AG08395 (cell line): ENCODE measurements around the gene RNF175.

ENCODE experiments used
- DNase-seq: peaks from one replicate; pipeline ENCODE4 v3.0.0; 2012; ENCODE audit warnings: mixed read lengths, low spot score

The RNF175 gene

DNA sequence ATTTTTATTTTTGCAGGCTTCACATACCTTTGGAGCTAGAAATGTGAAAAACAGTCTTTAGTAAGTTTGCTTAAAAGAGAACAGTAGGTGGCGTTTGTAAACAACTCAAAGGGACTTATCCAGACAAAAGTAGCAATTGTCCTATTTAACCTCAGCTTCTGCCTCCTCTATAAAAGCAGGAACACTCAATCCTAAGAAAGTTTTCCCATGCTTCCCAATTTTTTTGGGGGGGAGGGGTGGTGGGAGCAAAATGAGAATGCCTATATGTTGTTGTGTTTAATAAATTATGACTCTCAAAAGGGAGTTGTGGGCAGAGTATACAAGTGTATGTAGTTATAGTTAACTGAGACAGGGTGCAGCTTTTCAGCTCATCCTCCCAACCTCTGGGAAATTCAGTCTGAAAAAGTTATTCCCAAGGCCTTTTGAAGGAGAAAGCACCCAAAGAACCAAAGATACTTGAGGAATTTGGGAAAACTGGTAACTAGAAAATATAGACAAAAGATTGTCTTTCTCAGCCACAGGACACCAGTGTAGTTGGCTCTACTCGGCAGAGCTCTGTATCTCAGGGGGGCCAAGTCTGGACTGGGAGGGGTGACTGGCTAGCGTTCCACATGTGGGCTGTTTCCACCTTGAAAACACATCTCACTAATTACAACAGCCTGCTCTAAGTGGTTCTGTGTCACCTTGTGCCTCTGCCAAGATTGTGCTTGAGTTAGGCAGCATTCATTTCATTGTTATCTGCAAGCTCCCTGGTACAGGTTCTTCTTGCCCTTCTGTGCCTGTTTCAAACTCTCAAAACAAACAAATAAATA is 26.3 kb upstream of the RNF175 start:
- peak; percentile 57 for DNase-seq

DNA sequence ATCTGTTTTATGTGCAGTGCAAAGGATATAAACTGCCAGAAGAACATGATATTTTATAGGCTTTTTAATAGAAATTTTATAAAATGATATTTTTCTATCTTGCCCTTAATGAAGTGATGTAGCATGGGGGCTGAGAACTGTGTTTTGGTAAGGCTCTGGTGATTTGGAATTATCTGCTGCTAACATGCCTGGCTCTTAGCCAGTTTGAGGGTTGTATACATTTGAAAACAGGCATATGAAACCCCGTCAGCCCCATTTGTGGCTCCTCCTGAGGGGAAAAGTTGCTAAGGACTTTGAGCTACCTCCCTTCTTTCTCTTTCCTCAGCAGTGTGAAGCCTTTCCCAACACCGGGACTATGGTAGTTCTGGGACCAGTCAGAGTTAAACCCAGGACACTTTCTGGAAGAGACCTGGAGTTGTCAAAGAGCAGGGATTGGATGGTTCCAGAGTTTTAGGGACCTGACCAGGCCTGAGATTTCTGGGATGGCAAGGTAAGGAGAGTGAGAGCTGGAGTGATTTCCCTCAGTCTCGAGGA is 24.4 kb upstream of the RNF175 start:
- DNase-seq, result no peak

DNA sequence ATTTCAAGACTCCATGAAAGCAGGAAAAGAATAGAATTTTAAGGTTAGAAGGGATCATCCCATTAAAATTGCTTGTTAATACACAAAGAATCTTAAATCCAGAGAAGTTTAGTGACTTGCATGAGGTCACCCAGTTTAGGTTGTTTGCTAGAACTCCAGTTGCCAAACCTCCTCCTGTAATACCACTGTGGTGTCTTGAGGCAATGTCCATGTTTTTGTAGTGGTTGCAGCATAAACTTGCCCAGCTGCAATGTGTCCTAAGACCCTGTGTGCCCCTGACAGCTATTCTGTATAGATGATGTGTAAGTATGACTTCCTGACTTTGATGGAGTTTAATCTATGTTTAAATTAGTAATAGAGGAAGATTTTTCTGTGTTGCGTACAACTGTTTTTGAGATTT is 22.8 kb upstream of the RNF175 start:
- no peak for DNase-seq

DNA sequence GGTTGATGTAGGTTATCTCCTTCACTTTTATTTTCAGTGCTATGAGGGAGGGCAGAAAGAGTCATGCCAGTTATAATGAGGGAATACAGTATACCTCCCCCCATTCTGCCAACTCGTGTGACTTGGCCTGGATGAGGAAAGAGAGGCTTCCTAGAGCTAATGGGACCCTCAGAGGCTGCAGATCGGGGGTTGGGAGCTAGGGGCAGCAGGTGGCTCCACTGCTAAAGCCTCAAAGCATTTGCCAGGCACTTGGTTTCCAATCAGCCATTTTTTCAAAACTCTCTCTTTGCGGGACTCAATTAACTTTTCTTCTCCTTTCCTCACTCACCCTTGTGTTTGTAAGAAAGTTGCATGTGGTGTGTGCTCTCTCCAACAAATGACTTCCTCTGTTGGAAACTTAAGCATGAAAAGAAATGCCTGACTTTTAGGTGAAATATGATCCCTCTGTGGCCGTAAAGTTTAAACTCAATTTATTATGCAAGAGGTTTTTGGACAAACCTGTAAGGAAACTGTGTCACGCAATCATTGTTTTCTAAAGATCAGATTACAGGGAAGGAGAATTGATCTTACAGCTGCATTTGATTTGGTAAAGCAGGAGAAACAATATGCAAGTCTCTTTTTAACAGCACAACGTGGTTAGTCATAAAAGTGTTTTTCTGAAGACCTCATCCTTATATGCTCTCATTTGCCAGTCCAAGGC is 22.0 kb upstream of the RNF175 start:
- DNase-seq, result peak; percentile 43

DNA sequence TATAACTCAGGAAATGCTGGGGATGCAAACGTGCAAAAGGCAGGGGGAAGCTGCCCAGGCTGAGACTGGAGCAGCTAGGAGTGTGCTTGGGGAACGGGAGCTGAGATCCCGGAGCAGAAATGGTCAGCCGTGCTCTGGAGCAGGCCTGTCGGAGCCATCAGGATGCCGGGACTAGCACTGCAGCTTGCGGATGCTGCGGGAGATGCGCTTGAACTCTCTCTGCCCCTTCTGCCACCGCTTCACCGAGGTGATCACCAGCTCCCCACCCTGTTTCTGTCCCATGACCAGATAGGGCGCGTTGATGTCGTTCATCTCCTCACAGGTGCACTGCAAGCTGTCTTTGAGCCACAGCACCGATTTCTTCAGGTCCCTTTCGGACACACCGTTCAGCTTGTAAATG is 21.5 kb upstream of the RNF175 start:
- DNase-seq, result no peak

DNA sequence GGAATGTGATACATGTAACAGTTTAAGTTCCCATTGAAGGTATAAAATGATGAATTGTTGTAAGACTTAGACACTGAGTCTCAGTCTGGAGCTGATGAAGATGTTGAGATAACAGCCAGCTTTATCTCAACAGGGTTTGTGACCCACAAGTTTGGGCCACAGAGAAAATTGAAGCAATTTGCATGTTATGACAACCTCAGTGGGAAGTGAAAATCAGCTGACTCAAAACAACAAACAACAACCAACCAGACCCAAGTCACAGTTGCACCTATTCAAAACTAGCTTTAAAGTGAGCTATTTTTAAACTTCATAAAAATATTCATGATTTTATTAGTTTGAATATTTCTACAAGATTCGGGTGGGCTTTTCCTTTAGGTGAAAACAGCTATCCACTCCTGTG is 21.1 kb upstream of the RNF175 start:
- no peak for DNase-seq

DNA sequence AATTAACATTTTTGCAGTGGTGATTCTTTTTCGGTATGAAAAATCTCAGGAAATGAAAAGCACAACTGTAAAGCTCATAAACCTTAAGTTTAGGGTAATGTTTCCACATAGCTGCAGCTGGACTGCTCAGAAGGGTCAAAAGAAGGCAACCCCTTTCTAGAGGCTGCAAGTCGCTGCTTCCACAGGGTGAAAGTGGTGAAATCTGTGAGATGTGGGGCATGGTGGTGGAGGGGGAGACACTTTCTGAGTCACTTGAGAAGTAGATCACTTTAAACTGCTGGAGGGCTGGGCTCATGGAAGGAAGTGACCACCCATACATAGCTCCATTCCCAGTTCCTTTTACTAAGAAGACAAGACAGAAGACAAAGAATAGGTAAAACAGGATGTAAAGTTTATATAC is 20.4 kb upstream of the RNF175 start:
- DNase-seq, result no peak

DNA sequence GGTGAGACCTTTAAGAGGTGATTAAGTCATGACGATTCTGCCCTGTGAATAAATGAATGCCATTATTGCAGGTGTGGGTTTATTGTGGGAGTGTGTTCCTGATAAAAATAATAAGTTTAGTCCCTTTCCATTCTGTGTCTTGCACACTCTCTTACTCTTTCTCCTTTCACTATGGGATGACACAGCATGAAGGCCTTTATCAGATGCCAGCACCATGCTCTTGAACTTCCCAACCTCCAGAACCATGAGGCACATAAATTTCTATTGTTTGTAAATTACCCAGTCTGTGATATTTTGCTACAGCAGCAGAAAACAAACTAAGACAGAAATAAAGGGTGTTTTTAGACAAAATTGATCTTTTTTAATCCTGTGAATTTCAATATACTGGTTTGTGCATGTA is 18.6 kb upstream of the RNF175 start:
- no peak for DNase-seq

DNA sequence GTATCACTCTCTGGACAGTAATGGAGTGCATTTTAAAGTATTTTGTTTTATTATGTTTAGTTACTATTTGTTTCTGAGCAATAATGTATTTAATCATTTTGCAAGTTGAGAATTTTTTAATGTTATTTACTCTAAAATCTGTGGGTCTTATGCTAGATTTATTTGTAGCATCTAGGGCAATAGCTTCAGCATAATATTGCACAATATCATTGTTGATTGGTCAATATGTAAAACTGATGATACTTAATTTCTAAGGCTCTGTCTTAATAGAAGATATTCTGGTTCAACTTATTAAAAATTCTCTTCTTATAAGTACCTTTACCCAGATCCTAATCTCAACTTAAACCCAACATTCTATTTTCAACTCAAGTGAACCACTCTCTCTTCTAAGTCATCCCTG is 17.6 kb upstream of the RNF175 start:
- DNase-seq, result no peak

DNA sequence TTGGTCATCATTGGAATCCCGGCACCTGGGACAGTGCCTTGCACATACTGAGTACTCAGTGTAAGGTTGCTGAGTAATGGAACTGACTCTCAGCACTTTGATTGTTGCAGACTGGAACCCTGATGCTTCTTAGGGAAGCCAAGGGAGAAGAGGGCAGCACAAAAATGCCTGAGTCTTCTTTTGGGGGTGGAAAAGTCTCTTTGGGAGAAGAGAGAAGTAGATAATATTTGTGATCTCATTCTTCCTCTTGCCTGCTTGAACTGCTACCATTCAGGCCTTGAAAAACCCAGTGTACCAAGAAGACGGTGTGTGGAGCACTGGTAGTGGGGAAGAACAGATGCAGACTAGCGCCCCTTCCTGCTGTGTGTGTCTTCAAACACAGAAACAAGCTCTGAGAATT is 16.8 kb upstream of the RNF175 start:
- DNase-seq, result no peak

DNA sequence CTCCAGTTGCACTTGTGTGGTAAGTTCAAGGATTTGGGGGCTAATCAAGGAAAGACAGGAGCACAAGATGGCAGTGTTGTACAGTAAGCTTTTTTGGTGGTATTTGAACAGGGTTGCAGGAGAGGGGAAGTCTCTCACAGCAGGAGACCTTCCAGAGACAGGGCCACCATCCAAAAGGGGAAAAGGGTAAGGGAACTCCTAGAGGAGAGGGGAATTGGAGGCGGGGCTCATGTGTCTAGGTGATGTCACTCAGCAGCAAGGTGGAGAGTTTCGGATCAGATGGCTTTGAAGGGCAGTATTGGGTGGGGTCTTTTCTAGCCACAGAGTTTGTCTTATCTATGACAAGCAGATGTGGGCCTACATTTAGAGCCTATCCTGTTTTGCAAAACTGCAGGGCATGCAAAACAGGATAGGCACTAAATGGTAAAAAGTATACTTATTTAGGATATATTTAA is 13.4 kb upstream of the RNF175 start:
- DNase-seq, result no peak

DNA sequence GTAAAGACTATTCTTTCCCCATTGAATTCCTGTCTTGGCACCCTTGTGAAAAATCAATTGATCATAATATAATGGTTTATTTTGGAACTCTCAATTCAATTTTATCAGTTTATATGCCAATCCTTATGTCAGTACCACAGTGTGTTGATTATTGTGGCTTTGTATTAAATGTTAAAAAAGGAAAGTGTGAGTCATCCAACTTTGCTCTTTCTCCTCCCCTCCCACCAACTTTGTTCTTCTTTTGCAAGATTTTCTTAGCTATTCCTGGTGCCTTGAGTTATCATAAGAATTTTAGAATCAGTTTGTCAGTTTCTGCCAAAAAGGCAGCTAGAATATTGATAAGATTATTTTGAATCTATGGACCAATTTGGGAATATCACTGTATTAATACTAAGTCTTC is 11.2 kb upstream of the RNF175 start:
- DNase-seq, result no peak

DNA sequence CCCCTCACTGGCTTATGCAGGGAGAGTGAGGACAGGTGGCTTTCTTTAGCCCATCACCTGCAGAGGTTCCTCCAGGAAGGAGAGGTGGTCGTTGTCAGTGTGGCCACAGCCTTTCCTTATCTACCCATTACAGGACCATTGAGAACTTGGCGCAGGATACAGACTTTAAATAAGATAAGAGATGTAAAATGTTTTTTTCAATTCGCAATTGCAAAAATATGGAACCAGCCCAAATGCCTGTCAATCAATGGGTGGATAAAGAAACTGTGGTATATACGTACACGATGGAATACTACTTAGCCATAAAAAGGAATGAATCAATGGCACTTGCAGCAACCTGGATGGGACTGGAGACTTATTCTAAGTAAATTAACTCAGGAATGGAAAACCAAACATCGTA is 6.9 kb upstream of the RNF175 start:
- DNase-seq, result no peak

DNA sequence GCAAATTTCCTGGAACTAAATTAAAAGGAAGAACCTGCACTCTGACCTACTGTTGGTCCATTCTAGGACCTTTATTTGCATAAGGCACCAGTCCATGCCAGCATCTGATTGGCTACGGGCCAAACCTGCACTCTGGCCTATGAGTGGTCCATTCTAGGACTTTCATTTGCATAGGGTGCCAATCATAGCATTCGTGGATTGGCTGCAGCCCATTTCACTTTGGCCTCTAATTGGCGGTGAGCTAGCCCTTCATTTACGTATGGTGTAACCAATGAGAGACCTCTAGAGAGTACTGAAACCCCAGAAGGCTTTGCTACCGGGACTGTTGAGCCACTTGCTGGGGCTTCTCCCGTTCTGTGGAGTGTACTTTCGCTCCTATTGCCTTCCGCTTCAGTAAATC is 6.1 kb upstream of the RNF175 start:
- DNase-seq, result no peak

DNA sequence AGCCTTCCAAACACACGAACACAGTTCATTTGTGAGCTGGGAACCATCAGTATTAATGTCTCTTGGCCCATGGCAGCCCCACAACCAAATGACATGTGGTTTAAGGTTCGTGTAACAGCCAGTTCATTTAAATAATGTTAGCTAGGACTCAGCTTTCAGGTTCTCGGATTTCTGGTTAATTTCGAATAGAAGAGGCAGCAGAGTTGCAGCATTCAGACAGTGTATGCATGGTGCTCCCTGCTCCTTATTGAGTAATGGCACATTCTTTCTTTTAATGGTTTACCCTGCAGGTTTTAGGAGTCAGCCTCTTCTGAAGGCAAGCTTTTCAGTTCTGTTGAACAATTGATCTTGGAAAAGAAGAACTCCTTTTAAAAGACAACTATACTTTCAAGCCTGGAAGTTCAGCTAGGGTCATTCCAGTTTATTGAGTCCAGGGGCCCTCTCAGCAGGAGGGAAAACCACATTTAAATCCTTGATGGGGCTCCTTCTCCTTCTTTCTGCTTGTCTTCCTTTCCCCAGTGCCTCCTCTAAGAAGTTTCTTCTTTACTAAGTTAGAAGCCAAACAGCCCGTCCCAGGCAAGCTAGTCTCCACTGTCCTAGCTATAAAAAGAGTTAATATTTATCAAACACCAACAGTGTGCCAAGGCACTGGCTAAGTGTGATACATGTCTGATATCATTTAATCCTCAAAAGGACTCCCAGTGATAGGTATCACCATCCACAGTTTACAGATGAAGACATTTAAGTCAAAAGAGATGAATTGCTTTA is 5.0 kb upstream of the RNF175 start:
- DNase-seq, result no peak

DNA sequence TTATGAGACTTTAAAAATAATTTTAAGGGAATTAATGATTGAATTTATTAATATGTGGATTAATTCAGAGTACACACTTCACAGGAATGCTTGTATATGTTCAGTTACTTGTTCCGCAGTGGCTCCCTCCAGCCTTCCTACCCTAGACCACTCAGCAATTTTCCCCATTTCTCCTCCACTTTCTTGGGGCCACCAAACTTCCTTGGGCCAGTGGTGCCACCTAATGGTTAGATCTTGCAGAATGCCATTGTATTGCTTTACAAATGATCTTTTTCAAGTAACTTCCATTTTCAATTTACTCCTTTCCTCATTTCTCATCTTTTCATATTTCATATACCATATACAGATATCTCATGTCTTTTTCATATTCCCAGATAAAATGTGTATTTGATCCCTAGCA is 3.6 kb upstream of the RNF175 start:
- no peak for DNase-seq

DNA sequence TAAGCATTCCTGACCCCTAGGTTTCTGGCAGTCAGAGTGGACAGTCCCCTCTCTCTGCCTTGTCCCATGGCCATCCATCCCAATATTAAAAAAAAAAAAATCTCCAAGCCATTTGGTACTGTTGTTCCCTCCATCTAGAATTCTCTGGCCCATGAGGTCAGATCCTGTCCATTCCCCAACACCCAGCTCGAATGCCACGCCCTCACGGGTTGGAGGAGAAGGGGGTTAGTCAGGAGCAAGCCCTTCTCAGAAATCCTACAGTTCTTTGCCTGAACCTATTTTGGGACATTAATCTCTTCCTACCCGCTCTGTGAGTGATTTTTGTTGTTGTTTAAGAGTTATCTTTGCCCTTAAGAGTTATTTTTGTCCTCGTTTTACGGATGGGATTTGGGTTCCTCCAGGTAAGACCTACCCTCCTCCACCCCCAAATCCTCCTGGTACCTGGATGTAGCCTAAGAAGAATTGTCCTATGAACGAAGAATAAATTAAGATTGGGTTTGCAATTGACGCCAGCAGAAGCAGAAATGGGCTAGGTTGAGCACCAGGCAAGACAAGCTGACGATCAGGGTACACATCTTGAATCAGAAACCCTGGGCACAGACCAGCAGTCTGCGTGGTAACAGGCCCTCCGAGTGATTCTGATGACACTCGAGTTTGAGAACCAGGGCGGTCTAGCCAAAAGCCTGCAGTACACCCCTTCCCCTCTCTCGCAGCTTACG is 977 bp downstream of the RNF175 start:
- no peak for DNase-seq

DNA sequence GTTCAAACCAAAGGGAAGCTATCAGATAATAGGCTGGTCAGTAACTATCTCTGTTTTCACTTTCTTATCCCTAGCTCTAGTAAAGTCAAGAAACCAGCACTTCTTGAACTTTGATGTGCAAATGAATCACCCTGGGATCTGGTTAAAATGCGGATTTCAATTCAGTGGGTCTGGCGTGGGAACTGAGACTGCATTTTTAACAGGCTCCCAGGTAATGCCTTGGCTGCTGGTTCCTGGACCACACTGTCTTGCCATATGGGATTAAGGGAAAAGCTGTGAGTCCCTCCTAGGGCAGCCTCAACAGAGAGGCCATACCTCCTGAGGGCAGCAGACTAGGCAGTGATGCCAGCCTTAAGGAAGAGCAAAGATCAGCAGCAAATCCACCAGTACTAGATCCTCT is 1.7 kb downstream of the RNF175 start:
- DNase-seq, result no peak

DNA sequence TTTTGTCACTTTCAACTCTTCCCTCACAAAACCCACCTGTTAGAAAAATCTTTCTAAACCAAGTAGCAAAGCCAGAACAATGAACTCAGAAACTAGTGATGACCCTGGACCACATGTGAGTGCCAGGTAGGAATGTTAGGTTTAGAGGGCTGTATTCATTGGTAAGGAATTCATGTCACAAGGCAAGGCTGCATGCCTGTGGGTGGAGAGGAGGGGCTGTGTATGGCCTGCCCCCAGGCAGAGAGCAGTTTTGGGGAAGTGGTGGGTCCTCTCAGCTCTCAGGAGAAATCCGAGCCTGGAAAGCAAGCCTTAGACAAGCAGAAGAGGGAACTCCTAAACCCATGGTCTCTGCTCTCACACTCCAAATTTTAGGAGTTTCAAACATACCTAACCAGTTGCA is 2.4 kb downstream of the RNF175 start:
- peak; percentile 13 for DNase-seq

DNA sequence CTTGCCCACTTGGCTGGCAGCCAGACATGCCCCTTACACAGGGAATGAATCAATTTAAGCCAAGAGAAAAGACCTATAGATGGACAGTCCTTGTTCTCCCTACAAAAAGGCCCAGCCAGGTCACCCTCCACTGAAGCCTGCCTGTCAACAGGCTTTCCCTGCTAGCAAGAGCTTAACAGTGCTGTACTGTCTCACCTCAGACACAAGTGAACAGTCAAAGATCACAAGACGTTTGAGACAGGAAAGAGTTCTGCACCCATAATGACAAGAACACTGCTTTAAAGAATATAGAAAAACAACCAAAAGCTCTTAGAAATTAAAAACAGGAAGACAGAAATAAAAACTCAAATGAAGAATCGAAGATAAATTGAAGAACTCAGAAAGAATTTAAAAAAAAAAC is 4.6 kb downstream of the RNF175 start:
- no peak for DNase-seq

DNA sequence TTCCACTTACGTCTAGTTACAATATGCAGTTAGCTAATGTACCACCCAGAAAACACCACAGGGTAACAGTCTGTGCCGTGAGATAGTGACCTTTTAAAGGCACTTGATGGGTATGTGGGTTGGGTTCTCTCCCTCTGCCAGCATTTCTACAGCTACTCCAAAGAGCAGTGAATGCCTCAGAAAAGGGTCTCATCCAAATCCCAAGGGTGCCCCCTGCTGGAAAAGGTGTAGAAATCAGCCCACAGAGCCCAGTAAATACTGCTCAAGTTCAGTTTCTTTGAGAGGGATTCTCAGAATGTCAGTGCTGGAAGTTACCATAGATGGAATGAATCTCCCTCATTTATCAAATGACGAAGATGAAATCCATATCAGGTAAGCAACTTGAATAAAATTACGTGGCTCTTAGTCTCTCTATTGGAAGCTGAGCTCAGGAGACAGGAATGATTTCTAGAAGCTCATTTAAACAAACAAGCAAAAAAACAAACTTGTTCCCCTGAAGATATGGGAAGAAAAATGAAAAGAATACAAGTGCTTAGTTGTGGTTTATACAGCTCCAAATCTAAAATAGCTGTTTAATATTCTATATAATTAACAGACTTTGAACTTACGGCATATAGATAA is 9.5 kb downstream of the RNF175 start:
- DNase-seq, result peak; percentile 70

DNA sequence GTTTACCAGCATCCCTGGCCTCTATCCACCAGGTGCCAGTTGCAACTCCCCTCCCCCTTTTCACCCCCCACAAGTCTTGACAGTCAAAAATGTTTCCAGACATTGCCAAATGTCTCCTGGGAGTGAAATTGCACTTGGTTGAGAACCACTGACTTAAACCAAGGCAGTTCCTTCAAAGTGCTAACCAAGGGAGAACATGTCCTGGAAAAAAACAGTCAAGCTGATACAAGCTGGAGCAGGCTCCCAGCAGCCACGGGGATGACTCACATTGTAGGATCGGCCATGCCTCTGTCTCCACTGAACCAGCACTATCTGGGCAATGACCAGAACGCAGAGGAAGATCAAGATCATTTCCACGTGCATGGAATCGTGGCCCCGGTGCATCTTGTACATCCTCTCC is 11.4 kb downstream of the RNF175 start:
- peak; percentile 83 for DNase-seq
